Fibroblast of villous mesenchyme (primary cell): ENCODE measurements around the gene TBC1D22A. TPM values are rescaled to one million over a fixed set of nuclear protein-coding genes. Genes with fewer than 3 reads are reported as not detected.

Source experiments
- DNase-seq: peaks from one replicate; pipeline ENCODE4 v3.0.0-alpha.2; 2010; ENCODE audit warnings: low read depth
- H3K4me3 ChIP-seq: 2 replicates; pipeline ENCODE4 v1.5.1; 2011; ENCODE audit warnings: low read depth, mild to moderate bottlenecking, low read length
- total RNA-seq: library from RNA; depleted of rRNA; stranded (reverse); fragments of >200 nt; gene quantifications from 2 replicates; pipeline ENCODE4 v1.2.3, GENCODE V29; 2012
- TF ChIP-seq, protein P1 (sequence below): IDR thresholded peaks from 2 replicates; pipeline ENCODE4 v1.5.1; 2012; ENCODE audit warnings: low read depth, mild to moderate bottlenecking, low read length; ENCODE audit not compliant: insufficient read depth

Gene TBC1D22A
- total RNA-seq, 1 donor: 12.5 TPM

- TF ChIP-seq, protein P1, sequence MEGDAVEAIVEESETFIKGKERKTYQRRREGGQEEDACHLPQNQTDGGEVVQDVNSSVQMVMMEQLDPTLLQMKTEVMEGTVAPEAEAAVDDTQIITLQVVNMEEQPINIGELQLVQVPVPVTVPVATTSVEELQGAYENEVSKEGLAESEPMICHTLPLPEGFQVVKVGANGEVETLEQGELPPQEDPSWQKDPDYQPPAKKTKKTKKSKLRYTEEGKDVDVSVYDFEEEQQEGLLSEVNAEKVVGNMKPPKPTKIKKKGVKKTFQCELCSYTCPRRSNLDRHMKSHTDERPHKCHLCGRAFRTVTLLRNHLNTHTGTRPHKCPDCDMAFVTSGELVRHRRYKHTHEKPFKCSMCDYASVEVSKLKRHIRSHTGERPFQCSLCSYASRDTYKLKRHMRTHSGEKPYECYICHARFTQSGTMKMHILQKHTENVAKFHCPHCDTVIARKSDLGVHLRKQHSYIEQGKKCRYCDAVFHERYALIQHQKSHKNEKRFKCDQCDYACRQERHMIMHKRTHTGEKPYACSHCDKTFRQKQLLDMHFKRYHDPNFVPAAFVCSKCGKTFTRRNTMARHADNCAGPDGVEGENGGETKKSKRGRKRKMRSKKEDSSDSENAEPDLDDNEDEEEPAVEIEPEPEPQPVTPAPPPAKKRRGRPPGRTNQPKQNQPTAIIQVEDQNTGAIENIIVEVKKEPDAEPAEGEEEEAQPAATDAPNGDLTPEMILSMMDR: no peak
- DNase-seq: no peak
- no peak overlapping the region for H3K4me3 ChIP-seq
Observed at GRCh38 chr22:47061226-47061625, 298.8 kb downstream of the TBC1D22A start.

DNA sequence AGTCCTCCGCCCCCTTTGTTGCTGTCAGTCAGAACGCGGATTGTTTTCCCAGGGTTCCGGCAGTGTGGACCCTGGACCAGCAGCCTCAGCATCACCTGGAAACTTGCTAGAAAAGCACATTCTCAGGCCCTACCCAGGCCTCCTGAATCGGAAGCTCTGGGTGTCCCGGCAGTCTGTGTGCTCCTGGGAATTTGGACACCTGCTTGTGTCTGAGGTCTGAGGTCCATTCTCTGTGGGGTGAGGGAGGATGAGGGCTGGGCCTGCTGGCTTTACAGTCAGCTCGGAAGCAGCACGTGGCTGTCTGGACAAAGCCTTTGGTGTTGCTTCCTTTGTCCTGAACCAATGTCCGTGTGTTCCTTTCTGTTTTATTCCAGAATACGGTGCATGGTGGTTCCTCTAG is 299.7 kb downstream of the TBC1D22A start:
- TF ChIP-seq, protein P1: no peak
- DNase-seq: no peak
- no peak overlapping the region for H3K4me3 ChIP-seq

DNA sequence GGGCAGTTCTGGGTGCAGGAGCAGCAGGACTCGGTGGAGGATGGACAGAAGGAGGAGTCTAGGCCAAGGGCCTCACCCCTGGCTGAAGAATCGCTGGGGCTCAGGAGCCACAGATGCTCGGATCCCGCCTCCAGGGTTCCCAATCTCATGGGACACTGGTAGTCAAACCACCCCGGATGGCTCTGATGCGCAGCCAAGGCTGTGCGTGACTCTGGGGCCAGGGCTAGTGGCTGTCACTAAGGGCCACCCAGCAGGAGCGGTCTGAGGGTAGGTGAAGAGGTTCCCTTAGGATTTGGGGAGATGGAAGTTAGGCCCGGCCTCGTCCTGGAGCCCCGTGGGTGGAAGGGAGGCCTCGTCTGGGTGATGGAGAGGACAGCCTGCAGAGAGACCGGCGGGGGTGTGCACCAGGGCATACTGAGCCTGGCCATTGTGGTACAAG is 300.6 kb downstream of the TBC1D22A start:
- H3K4me3 ChIP-seq: no peak overlapping the region
- TF ChIP-seq, protein P1: no peak

GRCh38 chr22:47063606-47064005 is 301.2 kb downstream of the TBC1D22A start:
- DNase-seq: no peak
- no peak overlapping the region for H3K4me3 ChIP-seq
- TF ChIP-seq, protein P1: no peak

More for the DNA sequence above, 300.6 kb downstream of the TBC1D22A start:
- DNase-seq: no peak

DNA sequence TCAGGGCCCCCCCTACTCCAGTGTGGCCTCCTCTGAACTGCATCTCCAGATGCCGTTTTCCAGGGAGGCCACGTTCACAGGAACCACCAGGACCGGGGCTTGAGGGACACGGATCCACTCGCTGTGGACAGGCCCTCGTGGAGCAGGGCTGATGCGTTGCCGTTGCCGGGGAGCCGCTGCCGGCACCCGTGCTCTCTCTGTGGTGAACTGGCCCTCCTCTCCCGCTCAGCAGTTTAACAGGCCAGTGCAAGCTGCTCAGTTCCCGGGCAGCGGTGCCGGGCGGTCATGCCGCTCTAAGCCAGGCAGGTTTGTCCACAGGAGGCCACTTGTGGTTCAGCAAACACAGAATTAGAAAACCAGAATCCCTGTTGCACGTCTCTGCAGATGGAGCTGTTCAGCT is 301.6 kb downstream of the TBC1D22A start:
- TF ChIP-seq, protein P1: no peak
- no peak for DNase-seq
- no peak overlapping the region for H3K4me3 ChIP-seq

GRCh38 chr22:47064416-47064815 is 302.0 kb downstream of the TBC1D22A start:
- TF ChIP-seq, protein P1: no peak
- DNase-seq: no peak
- no peak overlapping the region for H3K4me3 ChIP-seq
